NCI-H128 (cell line): Measurements from ENCODE around the gene TWIST2.

Experiments
- DNase-seq: peaks from one replicate; lab custom pipeline; 2025; ENCODE audit not compliant: unreplicated experiment; lab: John Stamatoyannopoulos, UW

Gene TWIST2

DNA sequence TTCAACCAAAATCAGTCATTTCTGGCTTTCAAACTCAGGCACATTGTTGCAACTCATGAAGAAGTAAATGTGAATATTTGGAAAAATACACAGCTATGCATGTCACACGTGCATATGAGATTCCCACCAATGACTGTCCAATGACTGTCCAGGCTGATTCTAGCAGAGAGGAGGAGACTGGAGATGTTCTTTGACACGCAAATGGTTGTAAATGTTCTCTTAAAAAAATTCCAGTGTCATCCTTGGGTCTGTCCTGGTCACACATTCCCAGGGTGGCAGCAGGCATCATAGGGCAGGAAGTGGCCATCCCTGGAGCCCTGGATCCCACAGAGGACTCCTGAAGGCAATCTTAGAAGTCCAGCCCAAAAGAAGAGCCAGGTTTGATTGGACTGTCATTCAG, 40.9 kb downstream of the TWIST2 start:
- DNase-seq: no peak

GRCh38 chr2:238890131-238890530, 42.2 kb downstream of the TWIST2 start:
- no peak for DNase-seq

DNA sequence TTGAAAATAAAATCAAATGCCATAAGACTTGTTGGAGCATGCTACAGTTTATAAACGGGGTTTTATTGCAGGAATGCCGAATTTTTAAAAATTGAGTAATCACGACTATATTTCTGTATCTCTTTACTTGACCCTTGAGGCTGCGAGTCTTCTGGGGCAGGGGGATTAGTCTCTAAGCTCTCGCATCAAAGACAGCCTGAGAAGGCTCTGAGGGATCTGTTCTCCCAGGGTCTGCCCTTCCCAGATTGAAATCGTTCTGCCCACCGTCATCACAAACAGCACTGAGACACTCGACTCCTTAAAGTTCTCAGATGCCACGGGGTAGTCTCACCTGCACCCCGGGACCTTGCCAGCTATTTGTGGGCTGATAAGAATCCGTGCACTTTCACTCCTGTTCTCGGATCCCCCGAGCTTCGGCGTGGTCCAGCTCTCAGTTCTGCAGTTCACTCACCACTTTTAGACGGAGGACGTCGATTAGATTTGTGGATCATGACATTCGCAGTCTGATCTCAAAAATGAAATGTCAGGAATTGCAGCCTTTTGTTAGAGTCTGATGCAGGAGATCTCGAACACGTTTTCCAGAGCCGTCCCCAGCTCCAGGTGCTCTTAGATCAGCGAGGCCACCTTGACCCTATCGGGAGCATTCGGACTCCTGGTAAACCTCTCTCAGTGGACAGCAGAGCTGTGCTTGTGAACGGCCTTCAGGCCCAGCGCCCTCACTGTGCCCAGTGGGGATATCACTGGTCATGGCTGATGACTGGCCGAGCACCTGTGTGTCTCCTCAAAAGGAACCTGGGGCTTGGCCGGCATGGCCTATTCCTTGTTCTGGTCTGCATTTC, 43.0 kb downstream of the TWIST2 start:
- DNase-seq: no peak

DNA sequence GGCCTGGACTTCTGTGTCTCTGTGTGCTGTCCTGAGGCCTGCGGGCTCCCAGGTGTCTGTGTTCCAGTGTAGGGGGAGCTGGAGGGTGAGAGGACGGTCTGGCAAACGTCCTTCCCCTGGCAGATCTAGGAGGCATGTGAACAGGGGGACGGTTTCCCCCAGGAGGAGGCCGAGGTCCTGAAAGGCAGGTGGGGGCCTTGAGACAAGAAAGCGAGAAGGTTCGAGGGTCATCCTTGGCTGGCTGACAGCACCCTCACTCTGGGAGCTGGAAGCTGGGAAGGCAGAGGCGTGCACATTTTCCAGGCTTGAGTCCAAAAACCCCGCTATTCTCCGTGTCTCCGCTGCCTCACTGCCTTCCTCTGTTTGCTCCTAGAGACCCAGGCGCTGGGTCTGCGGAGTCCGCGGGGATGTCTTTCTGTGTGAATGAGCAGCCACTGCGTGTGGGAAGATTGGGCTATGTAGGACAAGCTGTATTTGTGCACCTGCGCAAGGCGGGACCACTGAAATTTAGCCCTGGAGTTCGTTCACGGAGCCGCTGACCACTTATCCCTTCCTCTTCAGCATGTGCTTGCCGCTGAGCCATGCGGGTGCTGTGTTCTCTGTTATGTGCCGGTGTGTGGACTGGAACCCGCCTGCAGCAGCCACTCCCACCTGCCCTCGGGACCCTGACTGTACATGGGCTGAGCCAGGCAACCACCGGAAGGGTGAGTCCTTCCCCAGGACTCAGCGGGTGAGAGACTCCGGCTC, 43.7 kb downstream of the TWIST2 start:
- DNase-seq: no peak

- DNase-seq: no peak
Measured at GRCh38 chr2:238892204-238892500, 44.3 kb downstream of the TWIST2 start.

GRCh38 chr2:238892796-238893195, 44.9 kb downstream of the TWIST2 start:
- no peak for DNase-seq

- DNase-seq: no peak
Measured at GRCh38 chr2:238893349-238894000, 45.6 kb downstream of the TWIST2 start.

DNA sequence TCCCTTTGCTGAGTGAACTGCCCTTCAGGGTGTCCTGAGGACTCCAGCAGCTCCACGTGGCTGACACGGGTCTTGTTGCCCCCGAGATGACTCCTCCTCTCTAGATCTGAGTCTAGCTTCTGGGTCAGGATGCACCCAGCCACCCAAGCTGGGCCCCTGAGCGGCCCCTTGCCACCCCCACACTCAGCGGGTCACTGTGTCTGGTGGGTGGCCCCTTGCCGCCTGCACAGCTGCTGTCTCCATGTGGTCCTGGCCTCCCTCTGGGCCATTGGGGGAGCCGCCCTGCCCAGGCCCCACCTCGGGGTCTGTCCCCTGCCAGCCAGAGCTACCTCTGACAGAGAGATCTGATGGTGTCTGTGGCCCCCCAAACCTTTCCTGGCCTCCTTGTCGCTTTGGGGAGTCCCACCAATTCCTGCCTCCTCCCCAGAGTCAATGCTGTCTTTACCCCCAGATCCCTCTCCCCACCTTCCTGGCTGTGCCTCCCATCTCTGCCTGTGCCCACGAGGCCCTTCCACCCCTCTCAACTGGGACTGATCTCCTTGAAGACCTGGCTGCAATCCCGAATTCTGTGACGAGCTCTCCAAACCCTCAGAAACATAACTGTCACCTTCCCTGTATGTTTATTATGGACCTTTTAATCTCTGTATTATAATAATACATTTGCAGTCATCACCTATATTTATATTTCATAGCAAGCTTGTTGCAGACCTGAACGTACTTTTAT, 46.5 kb downstream of the TWIST2 start:
- no peak for DNase-seq

GRCh38 chr2:238894950-238895298, 47.0 kb downstream of the TWIST2 start:
- no peak for DNase-seq

DNA sequence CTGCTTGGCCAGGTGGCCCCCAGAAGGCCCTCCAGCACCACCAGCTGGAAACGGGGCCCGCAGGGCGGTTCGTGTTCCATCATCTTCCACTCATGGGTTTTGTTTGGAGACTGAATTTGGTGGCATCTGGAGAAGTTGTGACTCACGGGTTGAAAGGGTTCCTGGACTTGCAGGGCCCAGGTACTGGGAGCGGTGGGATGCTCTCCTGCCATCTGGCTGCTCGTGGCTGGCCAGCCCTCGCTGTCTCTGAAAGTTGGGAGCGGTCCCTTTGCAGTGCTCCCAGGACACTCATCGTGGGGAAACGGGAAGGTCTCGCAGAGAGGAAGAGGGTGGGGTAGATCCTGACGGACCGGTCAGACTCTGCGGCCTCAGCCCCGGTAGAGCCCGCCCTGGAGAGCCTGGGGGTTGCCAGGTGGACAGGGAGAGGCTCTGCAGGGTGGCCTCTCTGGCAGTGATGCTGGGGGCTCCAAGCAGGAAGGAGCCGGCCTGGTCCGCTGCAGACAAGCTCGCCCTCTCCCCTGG, 47.5 kb downstream of the TWIST2 start:
- DNase-seq: no peak

- DNase-seq: no peak
Measured at GRCh38 chr2:238895891-238896600, 48.2 kb downstream of the TWIST2 start.

GRCh38 chr2:238896641-238897040, 48.8 kb downstream of the TWIST2 start:
- no peak for DNase-seq

GRCh38 chr2:238897122-238897880, 49.4 kb downstream of the TWIST2 start:
- DNase-seq: no peak

- no peak for DNase-seq
Measured at GRCh38 chr2:238897911-238898311, 50.0 kb downstream of the TWIST2 start.

GRCh38 chr2:238898534-238899281, 50.8 kb downstream of the TWIST2 start:
- no peak for DNase-seq

GRCh38 chr2:238899386-238899785, 51.5 kb downstream of the TWIST2 start:
- DNase-seq: no peak

DNA sequence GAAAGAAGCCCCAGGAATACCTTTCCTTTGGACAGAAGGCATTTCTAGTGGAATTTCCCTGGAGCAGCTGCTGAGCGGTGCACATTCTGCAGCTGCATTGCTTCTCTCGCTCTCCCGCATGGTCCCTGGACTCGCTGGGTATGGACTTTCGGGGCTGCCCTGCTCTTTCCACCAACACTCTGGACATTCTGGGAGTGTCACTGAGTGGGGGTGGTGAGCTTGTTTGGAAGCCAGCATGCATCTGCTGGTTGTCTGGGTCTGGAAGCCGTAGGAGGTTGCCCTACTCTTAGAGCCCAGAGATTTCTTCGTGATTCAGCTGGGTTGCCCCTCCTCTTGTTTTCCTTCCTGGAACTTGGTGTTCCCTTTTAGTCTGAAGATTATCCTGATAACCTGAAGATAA, 52.6 kb downstream of the TWIST2 start:
- DNase-seq: no peak

DNA sequence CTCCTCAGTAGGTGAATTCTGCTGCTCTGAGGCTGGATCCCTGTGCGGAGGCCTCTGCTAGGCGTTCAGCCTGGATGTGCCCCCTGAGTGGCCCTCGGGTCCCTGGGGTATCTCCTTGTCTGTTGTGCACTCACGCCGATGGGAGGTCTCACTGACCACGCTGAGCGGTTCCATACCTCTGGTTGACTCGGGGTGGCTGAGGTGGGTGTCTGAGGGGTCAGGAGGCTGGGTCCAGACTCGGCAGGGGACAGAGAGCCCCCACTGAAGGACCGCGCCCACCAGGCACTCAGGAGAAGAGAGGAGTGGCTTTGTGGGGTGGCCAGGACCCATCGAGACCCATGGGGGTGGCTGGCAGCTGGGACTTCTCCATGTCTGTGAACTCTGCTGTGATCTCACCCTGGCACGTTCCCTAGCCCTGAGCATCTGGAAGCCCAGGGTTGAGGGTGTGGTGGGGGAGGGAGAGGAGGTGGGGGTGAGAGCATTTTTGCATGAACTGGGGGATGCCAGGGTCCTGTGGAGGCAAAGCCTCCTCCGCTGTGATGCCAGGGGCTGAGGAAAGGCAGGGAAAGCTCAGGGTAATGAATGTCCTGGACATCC, 53.7 kb downstream of the TWIST2 start:
- DNase-seq: no peak

- DNase-seq: no peak
Measured at GRCh38 chr2:238902285-238902684, 54.4 kb downstream of the TWIST2 start.
